ENCODE results near the gene TM9SF3. TPM values are rescaled to one million over a fixed set of nuclear protein-coding genes. Genes with fewer than 3 reads are reported as not detected.

TM9SF3 gene
- total RNA-seq, 1 donor from 2014 or later, result 68.5 TPM

- ATAC-seq (ENCODE audit: poor library complexity) (peak; percentile 84), DNase-seq (no peak)
- intact Hi-C loops (cut with DNase I), result no loop called here
These were observed 57.1 kb downstream of the TM9SF3 start for GRCh38 chr10:96529634-96530279.

GRCh38 chr10:96524741-96525140 is 62.1 kb downstream of the TM9SF3 start:
- intact Hi-C loops (cut with DNase I), result no loop called here
- ATAC-seq (ENCODE audit: poor library complexity) (no peak), DNase-seq (no peak)

GRCh38 chr10:96517284-96517683 is 69.5 kb downstream of the TM9SF3 start:
- no peak for ATAC-seq (ENCODE audit: poor library complexity)
- intact Hi-C loops (cut with DNase I), result no loop called here

GRCh38 chr10:96516337-96516736 is 70.5 kb downstream of the TM9SF3 start:
- intact Hi-C loops (cut with DNase I), result no loop called here
- DNase-seq (no peak), ATAC-seq (ENCODE audit: poor library complexity) (no peak)

More at GRCh38 chr10:96517284-96517683, 69.5 kb downstream of the TM9SF3 start:
- no peak for DNase-seq

GRCh38 chr10:96513698-96514561 is 72.9 kb downstream of the TM9SF3 start, which contains the start of gene TLL2:
Gene TLL2 (minus strand): TSS chr10:96513926. CDS start chr10:96513685, 241 bp downstream.
- ATAC-seq (ENCODE audit: poor library complexity) (peak; percentile 96), DNase-seq (peak; percentile 94)
- intact Hi-C loops (cut with DNase I), result loop anchor here (5.0 kb wide), 2 partner anchors 117 to 137 kb away; no protein-coding TSS in a partner anchor

GRCh38 chr10:96513305-96513697 is 73.5 kb downstream of the TM9SF3 start:
- intact Hi-C loops (cut with DNase I), result loop anchor here (5.0 kb wide), 2 partner anchors 116 to 136 kb away; no protein-coding TSS in a partner anchor
- no peak for ATAC-seq (ENCODE audit: poor library complexity)
- no peak for DNase-seq

- DNase-seq (peak; percentile 64), ATAC-seq (ENCODE audit: poor library complexity) (peak; percentile 52)
- intact Hi-C loops (cut with DNase I), result loop anchor here (5.0 kb wide), 2 partner anchors 115 to 135 kb away; no protein-coding TSS in a partner anchor
These were observed 74.1 kb downstream of the TM9SF3 start for GRCh38 chr10:96512524-96513304.

GRCh38 chr10:96511044-96511945 is 75.5 kb downstream of the TM9SF3 start:
- no peak for ATAC-seq (ENCODE audit: poor library complexity)
- intact Hi-C loops (cut with DNase I), result loop anchor here (5.0 kb wide), 2 partner anchors 114 to 134 kb away; no protein-coding TSS in a partner anchor

GRCh38 chr10:96509017-96509641 is 77.7 kb downstream of the TM9SF3 start:
- no peak for DNase-seq
- ATAC-seq (ENCODE audit: poor library complexity), result no peak
- intact Hi-C loops (cut with DNase I), result no loop called here

More at GRCh38 chr10:96511044-96511945, 75.5 kb downstream of the TM9SF3 start:
- no peak for DNase-seq

GRCh38 chr10:96507044-96507443 is 79.8 kb downstream of the TM9SF3 start:
- DNase-seq, result no peak
- intact Hi-C loops (cut with DNase I), result no loop called here

GRCh38 chr10:96505150-96506136 is 81.4 kb downstream of the TM9SF3 start:
- intact Hi-C loops (cut with DNase I), result no loop called here
- ATAC-seq (ENCODE audit: poor library complexity) (peak; percentile 65), DNase-seq (no peak)

More at GRCh38 chr10:96507044-96507443, 79.8 kb downstream of the TM9SF3 start:
- no peak for ATAC-seq (ENCODE audit: poor library complexity)

GRCh38 chr10:96502561-96503282 is 84.1 kb downstream of the TM9SF3 start:
- no peak for ATAC-seq (ENCODE audit: poor library complexity)
- intact Hi-C loops (cut with DNase I), result no loop called here
- DNase-seq, result no peak

- DNase-seq (no peak), ATAC-seq (ENCODE audit: poor library complexity) (no peak)
- intact Hi-C loops (cut with DNase I), result no loop called here
These were observed 84.8 kb downstream of the TM9SF3 start for GRCh38 chr10:96501985-96502384.

GRCh38 chr10:96500519-96500918 is 86.3 kb downstream of the TM9SF3 start:
- ATAC-seq (ENCODE audit: poor library complexity), result peak; percentile 48
- no peak for DNase-seq
- intact Hi-C loops (cut with DNase I), result no loop called here

- ATAC-seq (ENCODE audit: poor library complexity) (no peak), DNase-seq (no peak)
- intact Hi-C loops (cut with DNase I), result no loop called here
These were observed 86.8 kb downstream of the TM9SF3 start for GRCh38 chr10:96500050-96500449.

GRCh38 chr10:96497391-96497790 is 89.4 kb downstream of the TM9SF3 start:
- intact Hi-C loops (cut with DNase I), result no loop called here
- DNase-seq (no peak), ATAC-seq (ENCODE audit: poor library complexity) (no peak)
